Lower leg skin (tissue), 4 donors: ENCODE measurements around the gene SCFD2. TPM values are rescaled to one million over a fixed set of nuclear protein-coding genes. Genes with fewer than 3 reads are reported as not detected.

ENCODE experiments used
- DNase-seq, 2 donors: peaks; one replicate each; pipeline ENCODE4 v3.0.0-alpha.2; 2019; ENCODE audit warnings: low spot score in 2 of 2
- H3K4me3 ChIP-seq: fragments of 200-600 bp; sonication (generic); 2 replicates; pipeline ENCODE4 v1.5.1; 2017; ENCODE audit warnings: mild to moderate bottlenecking, low read depth; ENCODE audit not compliant: poor library complexity, severe bottlenecking
- CTCF ChIP-seq, 3 donors: fragments of 450-650 bp; IDR thresholded peaks; one replicate each; pipeline ENCODE4 v1.5.1; 2016; ENCODE audit warnings: antibody characterized with exemption in 3 of 3, mild to moderate bottlenecking in 3 of 3, moderate library complexity in 2 of 3
- POLR2A ChIP-seq, 2 donors: fragments of 450-650 bp; IDR thresholded peaks; one replicate each; pipeline ENCODE4 v1.6.1; 2016 to 2017; ENCODE audit warnings: antibody characterized with exemption in 2 of 2, mild to moderate bottlenecking in 1 of 2, moderate library complexity in 1 of 2
- WGBS, 2 donors: methylation state at CpG; one replicate each; pipeline ENCODE4 v1.1.5; 2018; 5-methylcytosine and 5-hydroxymethylcytosine counted together
- intact Hi-C: fragments of 100-400 bp; cut with DNase I; formaldehyde crosslinking; loops from one replicate; pipeline ENCODE4 v1.15.0; 2023; ENCODE audit warnings: low total_unique reads
- total RNA-seq, 4 donors: library from RNA; depleted of rRNA; stranded (reverse); fragments of >200 nt; gene quantifications; one replicate each; pipeline ENCODE4 v1.1.0, GENCODE V29; 2016

Gene SCFD2
- total RNA-seq, 4 donors from 2014 or later = 13.6 to 23.3 (median 19.0) TPM

GRCh38 chr4:53192496-53192895 is 173.4 kb downstream of the SCFD2 start:
- intact Hi-C loops = loop anchor here (10.0 kb wide), 1 partner anchor 1032 kb away; the partner anchor contains the start of gene PDGFRA
- no peak overlapping the region for H3K4me3 ChIP-seq
- 96 to 99% methylated on average over 3 of the region's 3 CpGs for WGBS, 2 donors
- TF ChIP-seq CTCF (IDR thresholded peaks at IDR 0.05) = no peak
- TF ChIP-seq POLR2A (IDR thresholded peaks at IDR 0.05) = no peak
- no peak for DNase-seq

GRCh38 chr4:53191997-53192396 is 173.9 kb downstream of the SCFD2 start:
- intact Hi-C loops = loop anchor here (10.0 kb wide), 1 partner anchor 1033 kb away; the partner anchor contains the start of gene PDGFRA
- 85 to 89% methylated on average over 4 of the region's 4 CpGs for WGBS, 2 donors
- H3K4me3 ChIP-seq = no peak overlapping the region
- TF ChIP-seq POLR2A (IDR thresholded peaks at IDR 0.05) (no peak), CTCF (IDR thresholded peaks at IDR 0.05) (no peak)
- no peak for DNase-seq

GRCh38 chr4:53189011-53189410 is 176.8 kb downstream of the SCFD2 start:
- intact Hi-C loops = no loop called here
- no peak for TF ChIP-seq CTCF (IDR thresholded peaks at IDR 0.05)
- TF ChIP-seq POLR2A (IDR thresholded peaks at IDR 0.05) = no peak
- WGBS, 2 donors = 33 to 35% methylated on average over 1 of the region's 1 CpG

GRCh38 chr4:53186714-53187358 is 179.0 kb downstream of the SCFD2 start:
- TF ChIP-seq CTCF (IDR thresholded peaks at IDR 0.05) (no peak), POLR2A (IDR thresholded peaks at IDR 0.05) (no peak)
- DNase-seq = no peak
- intact Hi-C loops = no loop called here
- no peak overlapping the region for H3K4me3 ChIP-seq
- 82 to 91% methylated on average over 4 of the region's 4 CpGs for WGBS, 2 donors

More at GRCh38 chr4:53189011-53189410, 176.8 kb downstream of the SCFD2 start:
- DNase-seq = no peak
- H3K4me3 ChIP-seq = no peak overlapping the region

GRCh38 chr4:53185869-53186585 is 179.8 kb downstream of the SCFD2 start:
- no peak overlapping the region for H3K4me3 ChIP-seq
- TF ChIP-seq POLR2A (IDR thresholded peaks at IDR 0.05) (no peak), CTCF (IDR thresholded peaks at IDR 0.05) (no peak)
- WGBS, 2 donors = 67 to 69% methylated on average over 4 of the region's 4 CpGs
- no peak for DNase-seq
- intact Hi-C loops = no loop called here
